Trophoblast cell (in vitro differentiated cells and primary cell): ENCODE measurements around the gene NUP88.

Source experiments
- DNase-seq, 2 donors: peaks; one replicate each; pipeline ENCODE4 v3.0.0-alpha.2; 2016
- H2AFZ ChIP-seq: 2 replicates; pipeline ENCODE4 v1.6.1; 2013; ENCODE audit warnings: low read length, moderate library complexity, mild to moderate bottlenecking; ENCODE audit not compliant: insufficient read depth, poor library complexity
- H2AK5ac ChIP-seq: 2 replicates; pipeline ENCODE4 v1.6.1; 2013; ENCODE audit warnings: mild to moderate bottlenecking, low read length
- H2BK120ac ChIP-seq: 2 replicates; pipeline ENCODE4 v1.6.1; 2013; ENCODE audit warnings: low read length, mild to moderate bottlenecking, moderate library complexity; ENCODE audit not compliant: insufficient read depth, poor library complexity
- H2BK12ac ChIP-seq: 2 replicates; pipeline ENCODE4 v1.6.1; 2013; ENCODE audit warnings: mild to moderate bottlenecking, low read length, moderate library complexity
- H2BK5ac ChIP-seq: 2 replicates; pipeline ENCODE4 v1.6.1; 2013; ENCODE audit warnings: low read length, low read depth, moderate library complexity, mild to moderate bottlenecking; ENCODE audit not compliant: poor library complexity
- H3K14ac ChIP-seq: 2 replicates; pipeline ENCODE4 v1.6.1; 2013; ENCODE audit warnings: mild to moderate bottlenecking, low read length
- H3K18ac ChIP-seq: 2 replicates; pipeline ENCODE4 v1.6.1; 2013; ENCODE audit warnings: mild to moderate bottlenecking, low read length
- H3K23ac ChIP-seq: 2 replicates; pipeline ENCODE4 v1.6.1; 2013; ENCODE audit warnings: low read length
- H3K27ac ChIP-seq: 2 replicates; pipeline ENCODE4 v1.5.1; 2013; ENCODE audit warnings: low read depth, mild to moderate bottlenecking, inconsistent platforms, low read length, moderate library complexity
- H3K27me3 ChIP-seq: 2 replicates; pipeline ENCODE4 v1.6.1; 2013; ENCODE audit warnings: inconsistent platforms, mild to moderate bottlenecking, low read length, moderate library complexity; ENCODE audit not compliant: insufficient read depth
- H3K36me3 ChIP-seq, 2 experiments: 1 replicate in 1 of 2; 2 replicates in 1 of 2; pipeline ENCODE4 v1.6.1; 2013; ENCODE audit warnings: low read length in 2 of 2, mild to moderate bottlenecking in 2 of 2, moderate library complexity in 1 of 2; ENCODE audit not compliant: insufficient read depth in 2 of 2, control insufficient read depth in 1 of 2
- H3K4ac ChIP-seq: 2 replicates; pipeline ENCODE4 v1.6.1; 2013; ENCODE audit warnings: low read depth, mild to moderate bottlenecking, low read length, moderate library complexity
- H3K4me1 ChIP-seq, 2 experiments: 1 replicate in 1 of 2; 2 replicates in 1 of 2; pipeline ENCODE4 v1.6.1; 2013; ENCODE audit warnings: low read length in 2 of 2, mild to moderate bottlenecking in 2 of 2, moderate library complexity in 1 of 2; ENCODE audit not compliant: insufficient read depth in 2 of 2, control insufficient read depth in 1 of 2
- H3K4me2 ChIP-seq: 2 replicates; pipeline ENCODE4 v1.6.1; 2013; ENCODE audit warnings: inconsistent platforms, mild to moderate bottlenecking, low read length, moderate library complexity
- H3K4me3 ChIP-seq: 2 replicates; pipeline ENCODE4 v1.5.1; 2013; ENCODE audit warnings: mild to moderate bottlenecking, low read depth, low read length, inconsistent platforms
- H3K79me1 ChIP-seq: one replicate; pipeline ENCODE4 v1.6.1; 2013; ENCODE audit warnings: low read length
- H3K79me2 ChIP-seq: 2 replicates; pipeline ENCODE4 v1.6.1; 2013; ENCODE audit warnings: low read length, mild to moderate bottlenecking; ENCODE audit not compliant: control insufficient read depth, insufficient read depth, poor library complexity
- H3K9ac ChIP-seq: 2 replicates; pipeline ENCODE4 v1.6.1; 2013; ENCODE audit warnings: mild to moderate bottlenecking, low read length
- H3K9me3 ChIP-seq: 2 replicates; pipeline ENCODE4 v1.6.1; 2013; ENCODE audit warnings: low read depth, mild to moderate bottlenecking, control low read depth, inconsistent platforms, low read length; ENCODE audit not compliant: insufficient read depth
- H4K12ac ChIP-seq: 2 replicates; pipeline ENCODE4 v1.6.1; 2013; ENCODE audit warnings: low read depth, mild to moderate bottlenecking, low read length, moderate library complexity
- H4K8ac ChIP-seq: 2 replicates; pipeline ENCODE4 v1.6.1; 2013; ENCODE audit warnings: low read depth, mild to moderate bottlenecking, low read length, moderate library complexity
- H4K91ac ChIP-seq: one replicate; pipeline ENCODE4 v1.6.1; 2013; ENCODE audit warnings: low read depth, mild to moderate bottlenecking, low read length, moderate library complexity
- WGBS: extraction: QIAGEN DNeasy Blood & Tissue Kit; methylation state at CpG from one replicate; pipeline ENCODE4 v1.1.7; 2013; ENCODE audit warnings: missing lambda C conversion rate; ENCODE audit not compliant: insufficient read length, insufficient coverage; ENCODE audit errors: extremely low coverage; 5-methylcytosine and 5-hydroxymethylcytosine counted together

The NUP88 gene

DNA sequence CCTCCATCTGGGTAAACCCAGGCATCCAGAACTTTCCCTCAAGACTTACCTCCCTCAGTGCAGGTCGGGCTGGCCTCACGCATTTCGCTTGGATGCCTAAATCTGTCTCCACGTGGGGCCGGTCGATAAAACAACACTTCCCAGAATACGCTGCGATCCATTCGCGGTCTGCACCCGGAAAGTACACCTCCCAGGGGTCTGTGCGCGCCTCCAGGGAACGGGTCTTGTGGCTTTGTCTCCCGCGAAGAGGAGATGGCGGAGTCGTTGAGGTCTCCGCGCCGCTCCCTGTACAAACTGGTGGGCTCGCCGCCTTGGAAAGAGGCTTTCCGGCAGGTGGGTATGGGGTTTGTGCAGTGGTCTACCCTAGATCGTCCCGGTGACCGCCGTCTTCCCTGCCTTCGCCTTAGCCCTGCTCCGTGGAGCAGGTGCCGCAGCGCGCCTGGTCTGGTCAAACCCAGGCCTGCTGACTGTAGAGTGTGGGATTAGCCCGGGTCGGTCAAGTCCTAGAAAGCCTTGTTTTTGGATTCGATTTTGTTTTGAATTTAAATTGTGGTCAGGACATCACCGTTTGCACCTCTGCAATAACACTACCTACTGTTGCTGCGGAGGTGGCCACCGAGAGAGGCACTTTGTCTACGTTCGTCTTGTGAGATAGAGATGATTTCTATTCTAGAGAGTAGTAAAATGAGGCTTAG, 644 bp upstream of the NUP88 start, which contains the start of gene RPAIN:
Gene RPAIN, plus strand, starts transcription at position 224 of the 695 bp plus-strand sequence. Its CDS starts 29 bp downstream, at position 253.
- Histone ChIP-seq H3K79me2 (peaks cover 20% of the 10 kb centered on the region), H2AFZ (peak within 1 kb of the TSS; percentile 95), H3K79me1 (peaks cover 9% of the 10 kb centered on the region), H2BK12ac (peak within 1 kb of the TSS; percentile 45), H3K4ac (peak within 1 kb of the TSS; percentile 97), H2BK5ac (peak within 1 kb of the TSS; percentile 92), H3K14ac (peak within 1 kb of the TSS; percentile 95), H3K4me3 (peak within 1 kb of the TSS; percentile 89), H3K18ac (peak within 1 kb of the TSS; percentile 98), H4K8ac (peak within 1 kb of the TSS; percentile 93), H4K91ac (peak within 1 kb of the TSS; percentile 85), H3K9me3 (no peaks in the 10 kb centered on the region), H3K4me2 (peak within 1 kb of the TSS; percentile 97), H4K12ac (peak within 1 kb of the TSS; percentile 91), H3K27ac (peak within 1 kb of the TSS; percentile 55), H2BK120ac (peak within 1 kb of the TSS; percentile 54), H2AK5ac (peak within 1 kb of the TSS; percentile 84), H3K23ac (no peak within 1 kb of the TSS), H3K36me3 (peaks cover 15 to 31% of the 10 kb centered on the region in 2 experiments), H3K4me1 (peaks cover 2 to 7% of the 10 kb centered on the region in 2 experiments), H3K9ac (peak within 1 kb of the TSS; percentile 82), H3K27me3 (no peaks in the 10 kb centered on the region)
- no CpG with 5 or more reads among the region's 41 CpGs for WGBS
- peak in 1 of 2 donors; percentile 3 for DNase-seq

DNA sequence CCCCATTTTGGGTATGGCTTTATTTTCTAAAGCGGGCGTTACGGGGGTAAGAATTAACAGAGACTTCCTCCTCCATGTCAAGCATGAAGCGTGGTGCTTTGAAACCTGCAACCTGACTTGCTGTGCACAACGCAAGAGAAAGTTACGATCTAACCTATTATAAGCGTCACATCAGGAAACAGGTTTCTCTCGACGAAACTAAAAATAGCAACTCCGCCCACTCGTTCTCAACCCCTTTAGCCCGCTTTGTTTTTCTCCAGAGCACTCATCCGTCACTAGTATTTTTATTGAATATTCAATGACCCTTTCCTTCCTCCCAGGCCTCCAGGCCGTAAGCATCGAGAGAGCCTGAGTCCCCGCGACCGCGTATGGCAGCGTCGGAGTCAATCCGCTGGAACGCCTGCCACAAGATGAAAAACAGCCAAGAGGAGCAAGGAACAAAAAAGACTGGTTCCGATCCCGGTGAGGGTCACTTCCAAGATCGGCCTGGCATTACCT, 555 bp downstream of the NUP88 start:
- Histone ChIP-seq H4K12ac (peak overlapping the region; percentile 91), H3K4me2 (peak overlapping the region; percentile 97), H3K79me2 (peaks cover 20% of the 10 kb centered on the region), H3K27ac (peak overlapping the region; percentile 55), H3K27me3 (no peaks in the 10 kb centered on the region), H2BK120ac (peak overlapping the region; percentile 54), H3K79me1 (peaks cover 9% of the 10 kb centered on the region), H3K36me3 (peaks cover 22 to 34% of the 10 kb centered on the region in 2 experiments), H4K8ac (peak overlapping the region; percentile 93), H3K4me1 (peaks cover 2 to 7% of the 10 kb centered on the region in 2 experiments), H2AFZ (peak overlapping the region; percentile 95), H3K14ac (peak overlapping the region; percentile 95), H3K9ac (peak overlapping the region; percentile 82), H3K4me3 (peak overlapping the region; percentile 88), H2BK12ac (no peak overlapping the region), H2AK5ac (peak overlapping the region; percentile 84), H3K18ac (peak overlapping the region; percentile 98), H3K23ac (no peak overlapping the region), H2BK5ac (peak overlapping the region; percentile 92), H4K91ac (peak overlapping the region; percentile 85), H3K9me3 (no peaks in the 10 kb centered on the region), H3K4ac (peak overlapping the region; percentile 97)
- no CpG with 5 or more reads among the region's 26 CpGs for WGBS
- peak; percentile 32 to 59 for DNase-seq

DNA sequence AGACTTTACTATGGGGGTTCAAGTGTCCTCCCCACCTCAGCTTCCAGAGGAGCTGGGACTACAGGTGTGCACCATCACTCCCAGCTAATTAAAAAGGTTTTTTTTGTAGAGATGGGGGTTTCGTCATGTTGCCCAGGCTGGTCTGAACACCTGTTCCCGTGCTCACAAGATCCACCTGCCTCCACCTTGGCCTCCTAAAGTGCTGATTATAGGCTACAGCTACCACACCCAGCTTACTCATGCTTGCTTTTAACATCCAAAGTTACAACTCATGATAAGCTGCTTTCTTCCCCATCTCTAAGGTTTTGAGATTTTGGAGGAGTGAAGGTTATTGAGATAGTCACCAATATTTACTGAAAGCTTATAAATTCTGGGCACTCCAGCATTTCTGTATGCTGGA, 2.6 kb downstream of the NUP88 start:
- Histone ChIP-seq H3K4me1 (peaks cover 2 to 7% of the 10 kb centered on the region in 2 experiments), H3K4ac (peak overlapping the region; percentile 58), H3K27me3 (no peaks in the 10 kb centered on the region), H2BK12ac (no peak overlapping the region), H3K4me2 (no peak overlapping the region), H3K9ac (no peak overlapping the region), H2AFZ (no peak overlapping the region), H4K8ac (no peak overlapping the region), H3K23ac (no peak overlapping the region), H3K79me1 (peaks cover 9% of the 10 kb centered on the region), H4K91ac (no peak overlapping the region), H3K18ac (no peak overlapping the region), H3K79me2 (peaks cover 20% of the 10 kb centered on the region), H3K4me3 (no peak overlapping the region), H3K36me3 (peaks cover 23 to 32% of the 10 kb centered on the region in 2 experiments), H2AK5ac (no peak overlapping the region), H3K9me3 (no peaks in the 10 kb centered on the region), H3K14ac (no peak overlapping the region), H4K12ac (no peak overlapping the region), H3K27ac (no peak overlapping the region), H2BK5ac (no peak overlapping the region), H2BK120ac (no peak overlapping the region)
- no peak for DNase-seq
- no CpG with 5 or more reads among the region's 2 CpGs for WGBS

DNA sequence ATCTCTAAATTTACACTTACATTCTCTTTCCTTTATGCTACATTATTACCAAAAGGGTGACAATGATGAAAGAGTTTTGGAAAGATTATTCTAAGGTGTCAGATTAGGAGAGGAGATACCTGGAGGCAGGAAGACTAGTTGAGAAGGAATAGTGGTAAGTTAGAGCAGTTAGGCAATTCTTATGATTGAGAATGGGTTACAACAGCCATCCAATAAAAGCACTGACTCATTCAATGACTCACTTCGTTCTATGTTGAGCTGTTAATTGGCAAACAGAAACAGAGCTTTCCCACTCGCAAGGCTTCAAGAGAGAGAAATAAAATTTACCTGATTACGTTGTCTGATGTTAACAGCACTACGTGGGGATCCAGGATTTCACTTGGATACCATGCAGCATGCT, 5.8 kb downstream of the NUP88 start:
- WGBS, result no CpG with 5 or more reads among the region's 4 CpGs

More for the DNA sequence above, 5.8 kb downstream of the NUP88 start:
- Histone ChIP-seq H2BK12ac (no peak overlapping the region), H3K79me1 (no peaks in the 10 kb centered on the region), H3K79me2 (peaks cover 8% of the 10 kb centered on the region), H4K12ac (no peak overlapping the region), H3K23ac (no peak overlapping the region), H2BK5ac (no peak overlapping the region), H3K9me3 (no peaks in the 10 kb centered on the region), H3K36me3 (peaks cover 23 to 38% of the 10 kb centered on the region in 2 experiments), H3K27me3 (no peaks in the 10 kb centered on the region), H4K8ac (no peak overlapping the region), H3K27ac (no peak overlapping the region), H2BK120ac (no peak overlapping the region), H2AK5ac (no peak overlapping the region), H3K9ac (no peak overlapping the region), H4K91ac (no peak overlapping the region), H3K18ac (no peak overlapping the region), H3K14ac (no peak overlapping the region), H3K4me3 (no peak overlapping the region), H3K4me2 (no peak overlapping the region), H3K4ac (no peak overlapping the region), H2AFZ (no peak overlapping the region), H3K4me1 (peaks cover 2 to 4% of the 10 kb centered on the region in 2 experiments)
- peak in 1 of 2 donors; percentile 13 for DNase-seq
